Astrocyte (in vitro differentiated cells and primary cell): Measurements from ENCODE around the gene EPRS1. TPM values are rescaled to one million over a fixed set of nuclear protein-coding genes. Genes with fewer than 3 reads are reported as not detected.

Experiments
- DNase-seq: peaks from one replicate; pipeline ENCODE4 v3.0.0-alpha.2; 2010; ENCODE audit warnings: low read depth
- FAIRE-seq: peaks from 2 replicates; lab custom pipeline; 2011; peaks lifted over from hg19 to GRCh38; lab: Jason Lieb, UNC
- H2AFZ ChIP-seq: 2 replicates; pipeline ENCODE4 v1.6.0; 2012; ENCODE audit warnings: low read depth, low read length, inconsistent platforms
- H3K27ac ChIP-seq: 2 replicates; pipeline ENCODE4 v1.5.1; 2011; ENCODE audit warnings: low read depth, low read length, inconsistent platforms
- H3K27me3 ChIP-seq: 2 replicates; pipeline ENCODE4 v1.6.0; 2011; ENCODE audit warnings: low read length, inconsistent platforms; ENCODE audit not compliant: insufficient read depth
- H3K36me3 ChIP-seq: 2 replicates; pipeline ENCODE4 v1.5.1; 2011; ENCODE audit warnings: low read length, inconsistent platforms; ENCODE audit not compliant: insufficient read depth
- H3K4me1 ChIP-seq: 2 replicates; pipeline ENCODE4 v1.5.1; 2011; ENCODE audit warnings: low read length, inconsistent platforms; ENCODE audit not compliant: insufficient read depth
- H3K4me2 ChIP-seq: 2 replicates; pipeline ENCODE4 v1.6.0; 2012; ENCODE audit warnings: low read length, inconsistent platforms
- H3K4me3 ChIP-seq: 2 replicates; pipeline ENCODE4 v1.5.1; 2011; ENCODE audit warnings: low read depth, mild to moderate bottlenecking, low read length, inconsistent platforms; ENCODE audit not compliant: insufficient read depth
- H3K79me2 ChIP-seq: 2 replicates; pipeline ENCODE4 v1.6.0; 2012; ENCODE audit warnings: mild to moderate bottlenecking, low read length, inconsistent platforms; ENCODE audit not compliant: insufficient read depth
- H3K9ac ChIP-seq: 2 replicates; pipeline ENCODE4 v1.6.0; 2012; ENCODE audit warnings: mild to moderate bottlenecking, low read length, inconsistent platforms
- H3K9me3 ChIP-seq: 2 replicates; pipeline ENCODE4 v1.5.1; 2012; ENCODE audit warnings: low read depth, mild to moderate bottlenecking, low read length, inconsistent platforms; ENCODE audit not compliant: insufficient read depth
- H4K20me1 ChIP-seq: 2 replicates; pipeline ENCODE4 v1.6.0; 2012; ENCODE audit warnings: low read length, inconsistent platforms; ENCODE audit not compliant: insufficient read depth
- H3K27ac Mint-ChIP-seq: one replicate; pipeline ENCODE4 v1.8.0; 2021; ENCODE audit warnings: mild to moderate bottlenecking, mixed read lengths; ENCODE audit not compliant: unreplicated experiment
- H3K27me3 Mint-ChIP-seq: one replicate; pipeline ENCODE4 v1.8.0; 2021; ENCODE audit warnings: low read depth, mixed read lengths; ENCODE audit not compliant: unreplicated experiment
- H3K36me3 Mint-ChIP-seq: one replicate; pipeline ENCODE4 v1.8.0; 2021; ENCODE audit warnings: low read depth, mixed read lengths; ENCODE audit not compliant: unreplicated experiment
- H3K4me1 Mint-ChIP-seq: one replicate; pipeline ENCODE4 v1.8.0; 2021; ENCODE audit warnings: low read depth, mixed read lengths; ENCODE audit not compliant: unreplicated experiment
- H3K4me3 Mint-ChIP-seq: one replicate; pipeline ENCODE4 v1.8.0; 2021; ENCODE audit warnings: mild to moderate bottlenecking, moderate library complexity, mixed read lengths; ENCODE audit not compliant: unreplicated experiment
- H3K9me3 Mint-ChIP-seq: one replicate; pipeline ENCODE4 v1.8.0; 2021; ENCODE audit warnings: mild to moderate bottlenecking, mixed read lengths; ENCODE audit not compliant: unreplicated experiment
- EZH2 ChIP-seq: IDR thresholded peaks from 2 replicates; pipeline ENCODE4 v1.6.1; 2012; ENCODE audit warnings: mild to moderate bottlenecking, low read length, inconsistent platforms; ENCODE audit not compliant: insufficient read depth
- total RNA-seq: library from RNA; stranded (reverse); gene quantifications from 2 replicates; pipeline ENCODE4 v1.2.1, GENCODE V29; 2021
- TF ChIP-seq, protein P1 (sequence below): IDR thresholded peaks from 2 replicates; pipeline ENCODE4 v1.5.1; 2011; ENCODE audit warnings: low read depth, mild to moderate bottlenecking, inconsistent platforms, low read length, moderate library complexity; ENCODE audit not compliant: insufficient read depth

The EPRS1 gene
- total RNA-seq, 1 donor from 2014 or later: 159 TPM

DNA sequence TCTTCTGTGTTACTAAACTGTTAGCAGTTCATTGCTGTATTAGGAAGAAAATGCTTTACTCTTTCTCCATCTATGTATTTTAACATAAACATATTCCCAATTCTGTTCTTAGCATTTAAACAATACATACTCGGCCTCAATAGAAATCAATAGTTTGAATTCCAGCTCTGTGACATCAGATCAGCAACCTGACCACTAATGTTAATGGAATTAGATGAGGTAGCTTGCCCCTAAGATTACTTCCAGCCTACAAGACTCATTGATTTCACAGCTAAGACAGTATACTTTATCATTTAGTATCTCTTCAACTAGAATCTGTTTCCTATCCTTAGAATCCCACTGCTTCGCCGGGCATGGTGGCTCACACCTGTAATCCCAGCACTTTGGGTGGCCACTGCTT is 38.9 kb downstream of the EPRS1 start:
- no peaks in the 10 kb centered on the region for H3K27me3 ChIP-seq
- peaks cover 37% of the 10 kb centered on the region for H3K36me3 ChIP-seq
- peak overlapping the region; percentile 19 for H3K4me2 ChIP-seq
- no peaks in the 10 kb centered on the region for H4K20me1 ChIP-seq
- H2AFZ ChIP-seq: no peak overlapping the region
- no peak overlapping the region for H3K9ac ChIP-seq
- DNase-seq: peak; percentile 46
- peak overlapping the region; percentile 3 for H3K4me3 Mint-ChIP-seq
- H3K27ac Mint-ChIP-seq: peak overlapping the region; percentile 78
- peaks cover 13% of the 10 kb centered on the region for H3K4me1 Mint-ChIP-seq
- H3K36me3 Mint-ChIP-seq: peaks cover 15% of the 10 kb centered on the region
- no peak overlapping the region for H3K4me3 ChIP-seq
- TF ChIP-seq, protein P1, sequence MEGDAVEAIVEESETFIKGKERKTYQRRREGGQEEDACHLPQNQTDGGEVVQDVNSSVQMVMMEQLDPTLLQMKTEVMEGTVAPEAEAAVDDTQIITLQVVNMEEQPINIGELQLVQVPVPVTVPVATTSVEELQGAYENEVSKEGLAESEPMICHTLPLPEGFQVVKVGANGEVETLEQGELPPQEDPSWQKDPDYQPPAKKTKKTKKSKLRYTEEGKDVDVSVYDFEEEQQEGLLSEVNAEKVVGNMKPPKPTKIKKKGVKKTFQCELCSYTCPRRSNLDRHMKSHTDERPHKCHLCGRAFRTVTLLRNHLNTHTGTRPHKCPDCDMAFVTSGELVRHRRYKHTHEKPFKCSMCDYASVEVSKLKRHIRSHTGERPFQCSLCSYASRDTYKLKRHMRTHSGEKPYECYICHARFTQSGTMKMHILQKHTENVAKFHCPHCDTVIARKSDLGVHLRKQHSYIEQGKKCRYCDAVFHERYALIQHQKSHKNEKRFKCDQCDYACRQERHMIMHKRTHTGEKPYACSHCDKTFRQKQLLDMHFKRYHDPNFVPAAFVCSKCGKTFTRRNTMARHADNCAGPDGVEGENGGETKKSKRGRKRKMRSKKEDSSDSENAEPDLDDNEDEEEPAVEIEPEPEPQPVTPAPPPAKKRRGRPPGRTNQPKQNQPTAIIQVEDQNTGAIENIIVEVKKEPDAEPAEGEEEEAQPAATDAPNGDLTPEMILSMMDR: no peak
- TF ChIP-seq EZH2: no peak
- H3K4me1 ChIP-seq: no peaks in the 10 kb centered on the region
- H3K27ac ChIP-seq: no peak overlapping the region
- H3K9me3 Mint-ChIP-seq: no peaks in the 10 kb centered on the region
- H3K27me3 Mint-ChIP-seq: no peaks in the 10 kb centered on the region
- no peaks in the 10 kb centered on the region for H3K79me2 ChIP-seq
- H3K9me3 ChIP-seq: no peaks in the 10 kb centered on the region
- FAIRE-seq: no peak

DNA sequence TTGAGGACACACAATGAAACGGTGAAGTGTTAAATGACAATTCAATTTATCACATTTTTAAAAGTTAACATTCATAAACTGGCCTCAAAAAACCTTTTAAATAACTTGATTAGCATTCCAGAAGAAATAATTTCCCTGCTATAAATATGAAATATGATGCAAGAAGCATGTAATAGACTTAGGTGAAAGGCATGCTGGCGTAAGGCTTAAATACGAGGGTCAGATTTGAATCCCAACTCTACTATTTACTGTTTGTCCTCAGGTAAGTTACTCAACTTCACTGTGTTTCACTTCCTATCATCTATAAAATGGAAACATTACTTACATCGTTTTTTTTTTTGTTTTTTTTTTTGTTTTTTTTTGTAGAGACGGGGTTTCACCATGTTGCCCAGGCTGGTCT is 40.8 kb downstream of the EPRS1 start:
- TF ChIP-seq, protein P1: no peak
- no peak for TF ChIP-seq EZH2
- Histone ChIP-seq H3K36me3 (peaks cover 37% of the 10 kb centered on the region), H3K27me3 (no peaks in the 10 kb centered on the region), H3K27ac (no peak overlapping the region), H3K9me3 (no peaks in the 10 kb centered on the region), H3K4me3 (no peak overlapping the region), H4K20me1 (peaks cover 4% of the 10 kb centered on the region), H2AFZ (no peak overlapping the region), H3K4me1 (peaks cover 10% of the 10 kb centered on the region), H3K4me2 (no peak overlapping the region), H3K79me2 (no peaks in the 10 kb centered on the region), H3K9ac (no peak overlapping the region)
- no peaks in the 10 kb centered on the region for H3K27me3 Mint-ChIP-seq
- H3K9me3 Mint-ChIP-seq: no peaks in the 10 kb centered on the region
- peaks cover 20% of the 10 kb centered on the region for H3K36me3 Mint-ChIP-seq
- no peak for DNase-seq
- H3K4me1 Mint-ChIP-seq: peaks cover 12% of the 10 kb centered on the region
- H3K4me3 Mint-ChIP-seq: no peak overlapping the region
- FAIRE-seq: no peak
- H3K27ac Mint-ChIP-seq: no peak overlapping the region

DNA sequence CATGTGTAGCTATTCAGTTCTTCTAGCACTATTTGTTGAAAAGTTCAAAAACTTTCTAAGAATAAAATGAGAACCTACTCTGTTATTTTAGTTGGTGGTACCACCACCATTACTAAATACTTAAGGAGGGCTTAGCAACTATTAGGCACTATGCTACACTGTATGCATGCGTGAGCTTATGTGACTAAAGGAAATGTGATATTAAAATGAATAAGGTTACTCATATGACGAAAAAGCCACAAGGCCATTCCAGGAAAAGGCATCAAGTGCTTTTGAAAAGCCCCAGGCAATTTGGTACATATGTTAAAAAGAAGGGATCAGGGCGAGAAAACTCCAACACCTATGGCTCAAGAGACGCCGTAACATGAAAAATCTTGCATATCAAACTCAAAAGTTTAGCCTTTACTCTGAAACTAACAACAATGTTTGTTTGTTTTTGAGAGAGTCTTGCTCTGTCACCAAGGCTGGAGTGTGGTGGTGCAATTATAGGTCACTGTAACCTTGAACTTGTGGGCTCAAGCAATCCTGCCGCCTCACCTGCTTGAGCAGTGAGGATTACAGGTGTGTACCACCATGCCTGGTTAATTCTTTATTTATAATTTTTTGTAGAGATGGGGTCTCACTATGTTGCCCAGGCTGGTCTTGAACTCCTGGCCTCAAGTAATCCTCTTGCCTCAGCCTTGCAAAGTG is 42.5 kb downstream of the EPRS1 start:
- Mint-ChIP-seq H3K4me3 (no peak overlapping the region), H3K27ac (no peak overlapping the region)
- H3K36me3 ChIP-seq: peaks cover 37% of the 10 kb centered on the region

More for the DNA sequence above, 42.5 kb downstream of the EPRS1 start:
- Histone ChIP-seq H3K4me2 (no peak overlapping the region), H3K27me3 (no peaks in the 10 kb centered on the region), H3K4me3 (no peak overlapping the region), H2AFZ (no peak overlapping the region), H3K4me1 (peaks cover 11% of the 10 kb centered on the region), H3K79me2 (no peaks in the 10 kb centered on the region), H3K9me3 (no peaks in the 10 kb centered on the region), H4K20me1 (peaks cover 4% of the 10 kb centered on the region), H3K9ac (no peak overlapping the region), H3K27ac (no peak overlapping the region)
- no peaks in the 10 kb centered on the region for H3K9me3 Mint-ChIP-seq
- H3K36me3 Mint-ChIP-seq: peaks cover 15% of the 10 kb centered on the region
- DNase-seq: no peak
- no peaks in the 10 kb centered on the region for H3K27me3 Mint-ChIP-seq
- no peak for TF ChIP-seq EZH2
- TF ChIP-seq, protein P1: no peak
- no peak for FAIRE-seq
- H3K4me1 Mint-ChIP-seq: peaks cover 12% of the 10 kb centered on the region
